T-helper 1 cell (primary cell): ENCODE results near the gene ZNF488.
"Not testable (repeated sequence)": the region's sequence is repeated elsewhere in the genome, so short reads cannot be mapped to it uniquely, and the experiment has no call there.

Experiments used
- DNase-seq, 5 donors: peaks; one replicate each; pipeline ENCODE4 v3.0.0-alpha.2; 2012 to 2020

ZNF488 gene

DNA sequence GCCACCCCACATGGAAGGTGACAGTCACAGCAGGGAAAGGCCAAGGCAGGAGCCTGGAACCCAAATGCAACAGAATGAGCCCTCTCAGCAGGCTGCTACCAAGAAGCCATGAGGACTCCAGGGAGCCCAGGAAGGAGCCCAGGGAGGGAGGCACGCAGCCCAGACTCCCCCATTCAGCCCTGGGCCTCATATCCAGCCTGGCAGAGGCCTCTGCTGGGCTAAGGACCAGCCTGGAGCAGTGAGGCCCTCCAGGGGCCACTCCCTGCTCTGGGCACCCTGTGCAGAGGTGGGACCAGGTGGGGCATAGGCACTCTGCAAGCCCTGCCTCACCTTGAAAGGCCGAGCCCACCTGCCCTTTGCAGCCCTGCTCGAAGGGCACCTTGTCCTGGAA, 25.8 kb upstream of the ZNF488 start:
- DNase-seq = no peak

DNA sequence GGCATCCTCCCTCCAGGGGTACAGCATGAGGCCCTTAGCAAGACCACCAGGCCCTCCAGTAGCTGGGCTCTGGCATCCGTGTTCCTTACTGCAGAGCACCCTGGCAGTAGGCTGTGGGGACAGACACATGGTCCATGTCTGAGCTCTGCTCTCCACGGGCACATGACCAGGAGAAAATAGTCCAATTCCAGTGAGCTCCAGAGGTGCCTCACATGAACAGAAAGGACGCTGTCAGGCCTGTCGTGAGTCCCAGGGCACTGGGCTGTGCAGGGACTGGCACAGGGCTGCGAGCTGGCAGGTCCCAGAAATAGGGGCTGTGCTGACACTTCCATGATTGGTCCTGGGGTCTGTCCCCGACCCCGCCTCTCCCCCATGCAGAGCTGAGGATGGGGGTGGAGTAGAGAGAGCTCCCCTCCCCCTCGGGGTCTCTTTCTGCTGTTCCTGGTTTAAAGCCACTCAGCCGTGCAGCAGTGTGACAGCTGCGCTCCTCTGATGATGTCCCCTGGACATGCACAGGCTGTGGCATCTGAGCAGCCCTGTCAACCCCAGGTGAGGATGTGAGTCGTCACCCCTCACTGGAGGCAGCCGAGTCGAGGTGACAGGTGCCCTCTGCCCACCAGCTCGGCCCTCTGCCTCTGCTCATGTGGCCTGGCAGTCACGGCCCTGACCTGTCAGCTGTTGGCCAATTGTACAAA, 25.2 kb upstream of the ZNF488 start:
- no peak for DNase-seq

DNA sequence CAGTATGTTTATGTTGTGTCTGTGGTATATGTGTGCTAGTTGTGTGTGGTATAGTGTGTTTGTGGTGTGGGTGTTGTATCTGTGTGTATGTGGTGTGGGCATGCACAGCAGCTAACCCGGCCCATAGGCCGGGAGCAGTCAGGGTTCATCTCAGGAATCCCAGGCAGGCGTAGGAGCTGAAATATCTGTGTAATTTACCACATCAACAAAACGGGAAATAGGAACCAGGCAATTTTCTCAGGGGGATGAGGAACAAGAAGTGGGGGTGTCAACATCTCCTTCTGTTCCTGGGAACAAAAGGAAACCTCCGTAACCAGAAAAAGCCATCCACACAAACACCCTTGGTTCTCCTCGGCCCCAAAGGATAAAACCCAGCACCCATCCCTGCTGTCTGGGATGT, 24.5 kb upstream of the ZNF488 start:
- DNase-seq = no peak

DNA sequence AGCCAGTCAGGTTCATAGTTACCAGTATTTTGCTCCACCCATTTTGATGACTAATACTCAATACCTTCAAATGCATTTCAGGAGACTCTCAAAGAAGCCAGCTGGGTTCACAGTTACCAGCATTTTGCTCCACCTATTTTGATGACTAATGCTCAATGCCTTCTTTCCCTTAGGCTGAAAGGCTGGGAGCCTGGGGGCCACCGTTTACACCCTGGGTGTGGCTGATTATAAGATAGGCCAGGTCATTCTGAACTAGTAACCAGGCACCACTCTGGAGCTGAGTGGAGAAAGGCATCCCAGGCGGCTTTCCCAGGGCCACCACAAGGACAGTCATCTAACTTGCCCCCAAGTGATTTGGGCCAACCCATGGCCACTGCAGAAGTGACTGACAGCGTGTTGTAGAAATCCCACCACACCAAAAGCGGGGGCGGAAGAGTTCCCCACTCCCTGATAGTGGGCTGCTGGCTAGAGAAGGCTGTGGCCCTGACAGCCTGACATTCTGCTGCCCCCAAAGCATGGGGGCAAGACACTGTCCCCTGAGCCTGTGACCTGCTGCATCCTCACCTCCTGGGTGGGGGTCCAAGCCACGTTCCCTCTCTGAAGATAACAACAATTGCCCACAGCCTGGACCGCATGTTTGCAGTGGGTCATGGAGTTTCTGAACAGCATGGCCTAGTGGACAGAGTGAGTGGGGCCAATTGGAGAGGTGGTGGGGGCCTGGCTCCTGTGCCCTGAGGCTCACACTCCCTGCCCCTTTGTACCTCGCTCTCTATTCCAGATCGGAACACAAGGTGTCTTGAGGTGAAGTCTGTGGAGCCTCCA, 23.0 kb upstream of the ZNF488 start:
- no peak for DNase-seq

DNA sequence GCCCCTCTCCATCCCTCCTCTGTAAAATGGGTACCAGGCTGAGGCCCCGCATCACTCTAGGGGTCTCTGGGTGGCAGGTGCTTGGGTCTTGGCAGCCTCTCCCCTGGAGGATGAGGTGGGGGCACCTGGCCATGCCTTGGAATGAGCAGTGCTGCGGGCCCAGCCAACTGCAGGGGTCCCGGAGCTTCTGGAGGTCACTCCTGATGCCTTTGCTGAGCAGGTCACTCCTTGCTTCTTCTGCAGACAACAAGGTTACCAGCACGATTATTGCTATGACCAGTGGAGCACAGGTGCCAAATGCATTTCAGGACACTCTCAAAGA, 22.4 kb upstream of the ZNF488 start:
- DNase-seq = no peak

DNA sequence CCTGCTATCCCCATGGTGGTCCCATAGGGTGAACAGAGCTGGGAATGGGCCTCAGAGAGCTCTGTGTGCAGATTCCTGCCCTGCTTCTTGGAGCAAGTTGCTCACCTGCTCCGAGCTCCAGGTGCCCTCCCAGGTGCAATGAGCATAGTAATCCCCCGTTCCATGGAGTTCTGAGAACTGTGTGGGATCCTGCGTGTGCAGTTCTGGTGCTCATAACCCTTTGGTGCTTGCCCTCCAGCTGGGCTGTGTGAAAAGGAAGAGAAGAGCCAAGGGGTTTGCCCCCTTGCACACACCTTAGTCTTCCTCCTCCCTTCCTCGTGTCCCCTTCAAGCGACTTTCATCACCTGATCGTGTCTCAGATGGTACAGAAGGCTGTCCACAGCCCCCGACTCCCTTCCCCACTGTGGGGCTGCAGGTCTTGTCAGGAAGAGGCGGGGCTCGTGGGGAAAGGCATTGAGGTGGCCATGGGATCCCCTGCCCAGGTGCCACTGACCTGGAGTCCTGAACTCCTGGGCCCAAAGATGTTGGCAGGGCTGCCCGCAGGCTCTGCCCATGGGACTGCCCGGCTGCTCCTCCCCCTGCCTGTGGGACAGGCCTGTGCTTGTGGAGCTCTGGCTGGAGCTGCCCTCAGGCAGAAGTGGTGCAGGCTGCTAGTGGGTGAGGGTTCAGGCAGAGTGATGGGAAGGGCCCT, 21.9 kb upstream of the ZNF488 start:
- no peak for DNase-seq

DNA sequence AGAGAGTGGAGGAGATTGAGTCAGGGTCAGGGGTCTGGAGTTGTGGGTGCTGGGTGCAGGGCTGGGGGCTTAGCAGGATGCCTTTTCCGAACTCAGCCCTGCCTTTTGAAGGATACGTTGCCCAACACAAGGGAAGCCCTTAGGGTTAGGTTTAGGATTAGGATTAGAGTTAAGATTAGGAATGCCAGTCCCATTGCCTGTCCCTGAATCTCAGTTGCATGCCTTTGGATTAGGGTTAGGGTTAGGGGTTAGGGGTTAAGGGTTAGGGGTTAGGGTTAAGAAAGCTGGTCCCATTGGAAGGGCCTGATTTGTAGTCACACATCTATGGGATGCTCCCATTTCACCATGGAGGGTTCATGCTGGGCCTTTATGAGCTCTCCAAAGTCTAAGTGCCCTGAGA, 20.8 kb upstream of the ZNF488 start:
- DNase-seq = no peak

DNA sequence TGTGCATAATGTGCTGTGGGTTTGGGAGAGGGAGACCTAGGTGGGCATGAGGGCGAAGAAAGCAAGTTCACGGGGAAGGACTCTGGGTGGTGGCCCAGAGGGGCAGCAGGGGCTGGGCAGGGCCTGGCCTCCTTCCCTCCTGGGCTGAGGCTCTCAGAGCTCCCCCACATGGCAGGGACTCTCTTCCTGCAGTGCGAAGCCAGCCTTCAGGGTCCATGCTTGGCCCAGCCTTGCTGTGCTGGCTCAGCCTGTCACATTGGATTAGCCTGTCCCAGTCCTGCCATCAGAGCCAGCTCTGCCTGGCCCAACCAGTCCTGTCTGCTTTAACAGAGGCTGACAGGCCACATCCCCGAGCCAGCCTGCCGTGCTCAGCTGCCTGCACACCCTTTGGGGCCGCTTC, 20.4 kb upstream of the ZNF488 start:
- DNase-seq = no peak

DNA sequence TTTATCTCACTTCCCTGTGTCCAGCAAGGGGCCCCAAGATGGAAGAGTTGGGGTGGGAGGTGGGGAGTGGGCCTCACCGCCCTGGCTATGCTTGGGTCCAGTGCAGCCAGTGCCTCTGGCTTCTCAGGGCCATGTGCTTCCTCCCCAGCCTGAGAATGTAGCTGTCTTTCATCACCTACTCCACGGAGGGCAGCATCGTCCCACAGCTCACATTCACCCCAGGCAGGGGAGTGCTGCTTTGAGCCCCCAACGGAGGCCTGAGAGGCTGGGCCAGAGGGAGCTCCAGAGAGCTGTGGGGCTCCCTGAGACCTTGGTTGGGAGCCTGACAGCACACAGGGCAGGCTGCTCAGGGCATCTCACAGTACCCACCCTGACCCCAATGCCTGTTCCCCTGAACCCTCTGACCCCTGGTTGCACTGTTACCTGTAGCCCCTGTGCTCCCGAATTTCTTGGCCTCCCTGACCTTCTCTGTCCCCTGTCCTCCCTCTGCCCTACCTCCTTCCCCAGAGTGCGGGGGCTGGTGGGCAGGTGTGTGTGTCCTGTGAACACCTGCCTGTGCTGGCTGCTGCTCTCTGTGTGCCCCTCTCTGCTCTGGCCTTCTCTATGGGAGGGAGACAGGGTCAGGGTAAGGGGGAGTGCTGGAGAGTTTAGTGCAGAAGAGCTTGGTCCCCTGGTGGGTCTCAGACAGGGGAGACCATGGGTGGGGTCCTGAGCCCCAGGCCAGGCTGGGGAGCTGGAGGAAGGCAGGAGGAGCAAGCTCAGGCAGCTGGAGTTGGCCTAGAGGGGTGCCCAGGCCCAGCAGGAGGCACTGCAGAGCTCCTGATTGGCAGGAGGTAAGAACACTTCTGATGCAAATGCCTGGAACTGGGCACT, 19.6 kb upstream of the ZNF488 start:
- DNase-seq = no peak

DNA sequence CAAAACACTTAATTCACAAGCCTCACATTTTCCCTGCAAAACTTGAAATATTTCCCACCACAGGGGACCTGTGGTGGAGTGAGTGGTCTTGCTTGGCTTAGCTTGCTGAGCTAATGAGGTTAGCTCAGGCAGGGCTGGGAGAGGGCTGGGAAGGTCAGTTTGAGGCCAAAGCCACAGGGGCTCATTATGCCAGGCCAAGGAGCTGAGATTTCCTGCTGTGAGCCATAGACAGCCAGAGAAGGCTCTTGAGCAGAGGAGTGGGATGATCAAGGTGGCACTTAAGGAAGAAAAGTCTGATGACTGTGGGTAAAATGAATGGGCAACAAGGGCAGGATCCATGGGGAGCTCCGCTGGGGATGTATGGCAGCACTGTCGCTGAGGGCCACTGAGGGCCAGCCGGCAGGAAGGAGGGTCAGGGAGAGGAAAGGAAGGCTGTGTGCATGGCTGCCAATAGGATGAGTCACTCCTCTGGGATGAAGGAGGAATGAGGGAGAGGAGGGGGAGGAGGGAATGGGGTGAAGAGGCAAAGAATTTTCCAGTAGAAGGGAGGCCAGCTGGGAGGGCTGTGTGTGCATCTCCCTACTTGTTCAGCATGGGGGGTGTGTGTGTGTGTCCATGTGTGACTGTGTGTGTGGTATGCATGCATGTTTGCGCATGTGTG, 18.7 kb upstream of the ZNF488 start:
- no peak for DNase-seq

DNA sequence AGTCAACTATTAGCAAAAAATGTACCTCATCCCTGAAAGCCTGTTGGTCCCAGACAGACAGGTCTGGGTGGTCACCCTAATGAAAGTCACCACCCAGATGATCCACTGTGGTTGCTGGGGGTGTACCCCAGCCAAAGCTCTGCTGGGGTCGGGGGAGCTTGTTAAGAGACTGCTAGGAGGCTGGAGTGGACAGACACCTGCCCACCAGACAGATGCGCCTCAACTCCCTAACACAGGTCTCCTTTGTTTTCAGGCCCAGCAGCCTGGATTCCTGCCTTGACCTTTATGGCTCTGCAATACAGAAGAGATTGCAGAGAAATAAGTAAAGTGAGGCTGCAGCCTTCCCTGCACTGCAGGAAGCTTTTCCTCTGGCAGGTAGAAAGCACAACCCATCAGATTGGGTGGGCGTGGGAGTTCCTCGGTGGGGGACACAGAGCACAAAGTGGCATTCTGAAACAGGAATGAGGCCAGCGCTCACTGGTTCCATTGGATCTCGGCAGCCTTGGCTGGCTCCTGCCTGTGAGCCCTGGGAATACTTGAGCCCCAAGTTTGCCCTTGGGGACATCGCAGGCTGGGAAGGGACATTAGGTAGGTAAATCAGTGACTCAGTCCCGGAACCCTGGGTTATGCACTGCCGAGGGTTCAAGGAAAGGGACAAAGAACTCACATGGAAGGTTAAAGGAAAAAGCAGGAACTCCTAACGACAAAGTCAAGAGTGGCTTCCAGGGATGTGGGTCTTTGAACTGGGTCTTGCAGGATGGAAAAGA, 18.0 kb upstream of the ZNF488 start:
- no peak for DNase-seq

DNA sequence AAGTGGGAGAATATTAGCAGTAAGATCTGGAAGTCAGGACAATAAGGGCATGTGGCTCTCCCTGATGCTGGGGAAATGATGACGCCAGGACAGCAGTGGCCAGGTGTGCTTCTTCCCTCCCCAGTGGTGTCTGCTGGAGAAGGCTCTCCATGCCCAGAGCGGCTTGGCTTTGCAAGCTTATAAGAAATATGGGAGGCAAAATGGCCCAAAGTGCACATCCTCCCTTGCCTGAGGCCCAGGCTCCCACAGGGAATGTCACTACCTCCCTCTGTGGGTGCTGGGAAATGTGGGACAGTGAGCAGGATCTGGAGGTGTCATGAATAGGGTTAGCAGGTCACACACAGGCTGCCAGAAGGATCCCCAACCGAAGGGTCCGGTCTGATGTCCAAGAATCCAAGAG, 17.1 kb upstream of the ZNF488 start:
- no peak for DNase-seq

DNA sequence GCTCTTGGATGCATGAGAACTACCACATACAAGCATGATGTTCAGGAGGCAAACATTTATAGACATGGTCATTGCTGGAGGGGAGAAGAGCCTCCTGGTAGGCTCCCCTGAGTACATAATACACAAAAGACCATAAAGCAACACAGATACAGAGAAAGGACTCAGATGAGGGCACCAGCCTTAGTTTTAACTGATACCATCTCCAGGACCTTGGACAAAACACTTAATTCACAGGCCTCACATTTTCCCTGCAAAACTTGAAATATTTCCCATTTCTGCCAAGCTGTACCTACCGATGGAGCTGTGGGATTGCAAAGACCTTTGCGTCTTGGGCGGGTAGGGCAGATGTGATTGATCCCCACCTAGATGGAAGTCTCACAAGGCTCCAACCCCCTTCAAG, 16.7 kb upstream of the ZNF488 start:
- no peak for DNase-seq

DNA sequence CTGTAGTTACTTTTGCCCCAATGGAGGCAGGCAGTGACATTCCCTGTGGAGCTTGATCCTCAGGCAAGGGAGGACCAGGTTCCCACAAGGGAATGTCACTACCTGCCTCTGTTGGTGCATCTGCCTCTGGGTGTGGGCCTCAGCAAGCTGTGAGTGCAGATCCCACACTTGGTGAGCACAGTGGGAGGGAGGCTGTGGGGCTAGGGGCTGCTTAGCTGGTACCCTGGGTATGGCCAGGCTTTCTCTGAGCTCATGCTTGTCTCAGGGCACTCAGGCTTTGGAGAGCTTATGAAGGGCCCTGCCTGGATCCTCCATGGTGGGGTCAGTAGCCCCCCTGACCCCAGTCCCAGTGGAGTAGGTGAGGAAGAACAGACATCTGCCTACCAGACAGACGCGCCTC, 16.2 kb upstream of the ZNF488 start:
- DNase-seq = no peak

DNA sequence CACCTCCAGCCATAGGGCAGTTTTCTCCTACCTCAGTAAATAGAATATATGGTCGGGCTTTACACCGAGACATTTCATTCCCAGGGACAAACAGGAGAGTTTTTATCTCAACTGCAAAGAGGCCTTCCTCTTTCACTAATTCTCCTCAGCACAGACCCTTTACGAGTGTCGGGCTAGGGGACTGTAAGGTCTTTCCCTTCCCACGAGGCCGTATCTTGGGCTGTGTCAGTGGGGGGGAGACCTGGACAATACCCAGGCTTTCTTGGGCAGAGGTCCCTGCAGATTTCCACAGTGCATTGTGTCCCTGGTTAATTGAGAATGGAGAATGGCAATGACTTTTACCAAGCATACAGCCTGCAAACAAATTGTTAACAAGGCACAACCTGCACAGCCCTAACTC, 13.2 kb upstream of the ZNF488 start:
- DNase-seq = no peak

DNA sequence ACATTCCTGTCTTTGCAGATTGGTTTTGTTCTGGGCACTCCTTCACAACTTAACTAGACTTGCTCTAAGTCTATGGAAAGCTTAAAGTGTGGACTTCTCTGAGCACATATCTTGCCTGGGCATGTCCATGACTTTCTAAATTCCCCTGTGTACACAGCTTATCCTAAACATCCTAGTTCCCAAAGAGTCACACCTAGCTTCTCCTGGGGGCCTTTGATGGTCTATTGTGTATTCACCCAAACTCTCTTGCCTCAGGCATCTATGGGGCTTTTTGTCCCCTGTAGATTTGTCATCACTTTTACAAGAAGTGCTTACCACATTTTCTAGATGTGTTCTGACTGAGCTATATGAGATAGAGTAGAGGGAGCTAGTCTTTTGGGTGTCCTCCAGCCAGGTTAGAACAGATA, 12.2 kb upstream of the ZNF488 start:
- no peak for DNase-seq

DNA sequence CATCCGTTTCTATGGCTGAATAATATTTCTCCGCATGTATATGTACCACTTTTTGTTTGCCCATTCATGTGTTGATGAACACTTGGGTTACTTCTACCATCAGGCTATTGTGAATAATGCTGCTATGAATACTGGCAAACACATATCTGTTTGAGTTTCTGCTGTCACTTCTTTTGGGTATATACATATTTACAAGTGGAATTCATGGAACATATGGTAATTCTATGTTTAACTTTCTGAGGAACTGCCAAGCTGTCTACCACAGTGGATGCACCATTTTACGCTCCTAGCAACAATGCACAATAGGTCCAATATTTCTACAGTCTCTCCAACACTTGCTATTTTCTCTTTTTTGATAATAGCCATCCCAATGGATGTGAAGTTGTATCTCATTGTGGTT, 5.5 kb upstream of the ZNF488 start:
- no peak for DNase-seq

DNA sequence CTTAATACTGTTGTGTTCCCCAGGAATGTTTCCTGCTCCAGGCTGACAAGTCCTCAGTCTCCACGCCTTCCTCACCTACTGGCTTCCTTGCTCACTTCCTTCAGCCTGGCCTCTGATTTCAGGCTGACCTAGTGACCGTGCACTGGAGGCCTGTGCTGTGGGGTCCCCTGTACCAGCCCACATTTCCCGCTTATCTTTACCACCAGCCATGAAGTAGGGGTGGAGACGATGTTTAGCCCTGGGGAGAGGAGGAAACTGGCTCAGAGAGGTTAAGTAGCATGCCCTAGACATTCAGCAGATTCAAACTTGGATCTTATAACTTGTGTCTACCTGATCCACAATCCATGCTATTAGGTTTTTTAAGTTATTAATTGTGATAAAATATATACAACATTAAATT, 4.8 kb upstream of the ZNF488 start:
- no peak for DNase-seq

DNA sequence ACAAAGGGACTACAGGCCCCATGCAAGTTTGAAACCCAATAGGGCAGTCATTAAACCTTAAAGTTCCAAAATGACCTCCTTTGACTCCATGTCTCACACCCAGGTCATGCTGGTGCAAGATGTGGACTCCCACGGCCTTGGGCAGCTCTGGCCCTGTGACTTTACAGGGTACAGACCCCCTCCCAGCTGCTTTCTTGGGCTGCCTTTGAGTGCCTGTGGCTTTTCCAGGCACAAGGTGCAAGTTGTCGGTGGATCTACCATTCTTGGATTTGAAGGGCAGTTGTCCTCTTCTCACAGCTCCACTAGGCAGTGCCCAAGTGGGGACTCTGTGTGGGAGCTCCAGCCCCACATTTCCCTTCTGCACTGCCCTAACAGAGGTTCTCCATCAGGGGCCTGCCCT, 2.0 kb upstream of the ZNF488 start:
- not testable (repeated sequence) for DNase-seq

DNA sequence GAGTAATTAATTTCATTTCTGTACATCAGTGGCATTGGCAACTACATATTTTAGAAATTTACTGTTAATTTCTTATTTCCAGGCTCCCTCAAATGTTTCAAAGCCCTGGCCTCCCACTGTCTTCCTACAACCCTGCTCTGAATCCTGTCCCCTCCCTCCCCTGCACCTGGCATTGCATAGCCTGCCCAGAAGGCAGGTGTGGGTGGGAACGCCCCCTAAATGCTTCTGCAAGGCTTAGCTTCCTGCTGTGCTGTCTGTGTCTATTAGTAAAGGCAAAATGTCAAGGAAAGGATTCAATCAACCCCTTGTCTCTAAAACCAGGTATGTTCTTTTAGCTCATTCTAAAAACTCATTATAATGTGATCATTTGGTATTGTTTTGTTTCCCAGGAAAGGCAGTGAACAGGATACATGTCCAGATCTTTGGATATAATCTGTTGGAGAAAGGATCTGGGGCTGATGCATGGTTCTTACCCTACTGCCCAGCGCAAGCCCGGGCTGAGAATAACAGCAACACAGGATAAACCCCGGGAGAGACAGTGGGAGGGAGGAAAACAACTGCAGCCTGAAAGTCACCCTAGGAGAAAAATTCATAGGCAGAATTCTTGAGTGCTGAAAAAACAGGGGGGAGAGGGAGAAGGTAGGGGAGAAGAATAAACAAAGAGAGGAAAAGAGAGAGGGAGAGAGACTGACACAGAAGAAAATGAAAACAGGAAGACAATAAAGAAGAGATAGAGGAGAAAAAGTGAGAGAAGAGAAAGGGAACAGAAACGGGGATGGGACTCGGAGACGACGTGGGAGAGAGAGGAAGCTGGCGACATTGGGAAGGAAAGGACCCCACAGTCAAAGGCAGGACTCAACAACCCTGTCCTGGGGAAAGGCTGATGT, 589 bp downstream of the ZNF488 start:
- no peak for DNase-seq
